GM21619 (cell line): ENCODE results near the gene DENND1B.
"Not testable (repeated sequence)": the region's sequence is repeated elsewhere in the genome, so short reads cannot be mapped to it uniquely, and the experiment has no call there.

Experiments used
- ATAC-seq: cut with Tn5 transposase; IDR thresholded peaks from one replicate; pipeline ENCODE4 v1.9.1; 2021; ENCODE audit not compliant: unreplicated experiment

The DENND1B gene

GRCh38 chr1:197567442-197567841 is 207.8 kb downstream of the DENND1B start:
- ATAC-seq: no peak

GRCh38 chr1:197561041-197561440 is 214.2 kb downstream of the DENND1B start:
- ATAC-seq: no peak

GRCh38 chr1:197559655-197560054 is 215.6 kb downstream of the DENND1B start:
- ATAC-seq: no peak

GRCh38 chr1:197559244-197559643 is 216.0 kb downstream of the DENND1B start:
- ATAC-seq: no peak

GRCh38 chr1:197557302-197557701 is 218.0 kb downstream of the DENND1B start:
- no peak for ATAC-seq

- ATAC-seq: no peak
Observed at GRCh38 chr1:197553281-197553680, 222.0 kb downstream of the DENND1B start.

GRCh38 chr1:197546989-197547388 is 228.3 kb downstream of the DENND1B start:
- ATAC-seq: no peak

- ATAC-seq: no peak
Observed at GRCh38 chr1:197544553-197544952, 230.7 kb downstream of the DENND1B start.

- no peak for ATAC-seq
Observed at GRCh38 chr1:197544130-197544529, 231.2 kb downstream of the DENND1B start.

- no peak for ATAC-seq
Observed at GRCh38 chr1:197541411-197541810, 233.9 kb downstream of the DENND1B start.

GRCh38 chr1:197526736-197527371 is 248.4 kb downstream of the DENND1B start:
- ATAC-seq: no peak

GRCh38 chr1:197521118-197521739 is 254.1 kb downstream of the DENND1B start:
- peak; percentile 76 for ATAC-seq

GRCh38 chr1:197519741-197520334 is 255.4 kb downstream of the DENND1B start:
- ATAC-seq: peak; percentile 40

- no peak for ATAC-seq
Observed at GRCh38 chr1:197515421-197515820, 259.9 kb downstream of the DENND1B start.

GRCh38 chr1:197510691-197511378 is 264.4 kb downstream of the DENND1B start:
- ATAC-seq: no peak

- ATAC-seq: no peak
Observed at GRCh38 chr1:197496722-197497121, 278.6 kb downstream of the DENND1B start.

GRCh38 chr1:197491505-197491904 is 283.8 kb downstream of the DENND1B start:
- not testable (repeated sequence) for ATAC-seq

GRCh38 chr1:197486946-197487345 is 288.3 kb downstream of the DENND1B start:
- ATAC-seq: no peak

GRCh38 chr1:197485790-197486189 is 289.5 kb downstream of the DENND1B start:
- ATAC-seq: no peak

- peak; percentile 85 for ATAC-seq
Observed at GRCh38 chr1:197481101-197481500, 294.2 kb downstream of the DENND1B start.

GRCh38 chr1:197480446-197480845 is 294.8 kb downstream of the DENND1B start:
- no peak for ATAC-seq

- ATAC-seq: no peak
Observed at GRCh38 chr1:197472141-197472540, 303.1 kb downstream of the DENND1B start.
